SU-DHL-6 (cell line): Measurements from ENCODE around the gene EPS8.

ENCODE experiments used
- H2AFZ ChIP-seq: fragments of 200-600 bp; sonication (generic); 2 replicates; pipeline ENCODE4 v1.6.1; 2014; ENCODE audit warnings: low read depth, mild to moderate bottlenecking, moderate library complexity, mixed read lengths, antibody characterized with exemption, low read length; ENCODE audit not compliant: severe bottlenecking
- H3F3A ChIP-seq: fragments of 200-600 bp; shearing (Covaris generic); 2 replicates; pipeline ENCODE4 v1.6.0; 2016; ENCODE audit warnings: antibody characterized with exemption, mild to moderate bottlenecking; ENCODE audit not compliant: insufficient read depth
- H3K27ac ChIP-seq: fragments of 200-600 bp; sonication (generic); 2 replicates; pipeline ENCODE4 v1.5.1; 2016; ENCODE audit warnings: low read depth, mild to moderate bottlenecking, low read length, moderate library complexity, mixed read lengths
- H3K27me3 ChIP-seq: fragments of 200-600 bp; sonication (generic), shearing (Covaris generic); 2 replicates; pipeline ENCODE4 v1.6.0; 2014; ENCODE audit warnings: mild to moderate bottlenecking, low read length
- H3K36me3 ChIP-seq: fragments of 200-600 bp; sonication (generic); 2 replicates; pipeline ENCODE4 v1.6.1; 2014; ENCODE audit warnings: mild to moderate bottlenecking, low read length, mixed read lengths
- H3K4me2 ChIP-seq: fragments of 300-600, 200-600 bp; shearing (Covaris generic), sonication (generic); 2 replicates; pipeline ENCODE4 v1.6.0; 2014; ENCODE audit warnings: low read length, low read depth, mild to moderate bottlenecking; ENCODE audit not compliant: poor library complexity, severe bottlenecking
- H3K4me3 ChIP-seq: fragments of 200-600 bp; sonication (generic); 2 replicates; pipeline ENCODE4 v1.5.1; 2014; ENCODE audit warnings: antibody characterized with exemption, low read length, mild to moderate bottlenecking, mixed read lengths; ENCODE audit not compliant: insufficient read depth, poor library complexity, severe bottlenecking
- H3K79me2 ChIP-seq: fragments of 200-600 bp; sonication (generic); 2 replicates; pipeline ENCODE4 v1.6.1; 2014; ENCODE audit warnings: mild to moderate bottlenecking, low read length, moderate library complexity; ENCODE audit not compliant: insufficient read depth
- H3K9ac ChIP-seq: fragments of 200-600 bp; sonication (generic); 2 replicates; pipeline ENCODE4 v1.7.0; 2014; ENCODE audit warnings: mild to moderate bottlenecking, low read length
- H3K9me2 ChIP-seq: fragments of 200-600 bp; sonication (generic); replicated peaks from 2 replicates; pipeline ENCODE4 v1.6.1; 2014; ENCODE audit warnings: low read length; ENCODE audit not compliant: insufficient read depth
- H3K9me3 ChIP-seq: fragments of 200-600 bp; sonication (generic); 2 replicates; pipeline ENCODE4 v1.6.1; 2014; ENCODE audit warnings: low read length, mixed read lengths; ENCODE audit not compliant: insufficient read depth
- H4K20me1 ChIP-seq: fragments of 200-600 bp; sonication (generic); 2 replicates; pipeline ENCODE4 v1.6.1; 2014; ENCODE audit warnings: low read depth, mild to moderate bottlenecking, antibody characterized with exemption, low read length, moderate library complexity, mixed read lengths
- EZH2phosphoT487 ChIP-seq: fragments of 200-600 bp; sonication (generic), shearing (Covaris generic); conservative IDR thresholded peaks from 2 replicates; pipeline ENCODE4 v1.6.1; 2018; ENCODE audit warnings: mild to moderate bottlenecking, antibody characterized with exemption, low read length, moderate library complexity, mixed read lengths
- TF ChIP-seq, protein P1 (sequence below): fragments of 200-600 bp; sonication (generic); IDR thresholded peaks from one replicate; pipeline ENCODE4 v1.5.1; 2017; ENCODE audit warnings: antibody characterized with exemption, mild to moderate bottlenecking, low read length, moderate library complexity; ENCODE audit not compliant: insufficient read depth, poor library complexity, severe bottlenecking

EPS8 gene

DNA sequence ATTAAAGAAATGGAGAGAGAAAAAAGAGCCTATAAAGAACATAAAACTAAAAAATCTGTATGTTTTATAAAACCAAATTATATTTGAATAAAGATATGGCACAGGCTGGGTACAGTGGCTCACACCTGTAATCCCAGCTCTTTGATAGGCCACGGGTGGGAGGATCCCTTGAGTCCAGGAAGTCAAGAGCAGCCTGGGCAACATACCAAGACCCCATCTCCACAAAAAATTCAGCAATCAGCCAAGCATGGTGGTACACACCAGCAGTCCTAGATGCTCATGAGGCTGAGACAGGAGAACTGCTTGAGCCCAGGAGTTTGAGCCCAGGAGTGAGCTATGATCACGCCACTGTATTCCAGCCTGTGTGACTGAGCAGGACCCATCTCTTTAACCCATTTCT is 74.9 kb downstream of the EPS8 start:
- no peaks in the 10 kb centered on the region for H4K20me1 ChIP-seq
- H3F3A ChIP-seq = no peaks in the 10 kb centered on the region
- H3K36me3 ChIP-seq = no peaks in the 10 kb centered on the region
- no peak overlapping the region for H3K4me2 ChIP-seq
- H3K79me2 ChIP-seq = no peaks in the 10 kb centered on the region
- no peak overlapping the region for H3K4me3 ChIP-seq
- H3K27me3 ChIP-seq = no peaks in the 10 kb centered on the region
- H2AFZ ChIP-seq = no peak overlapping the region
- no peak overlapping the region for H3K9ac ChIP-seq
- no peaks in the 10 kb centered on the region for H3K9me3 ChIP-seq
- no peaks in the 10 kb centered on the region for H3K9me2 ChIP-seq
- no peak overlapping the region for H3K27ac ChIP-seq
- no peak for TF ChIP-seq EZH2phosphoT487
- TF ChIP-seq, protein P1, sequence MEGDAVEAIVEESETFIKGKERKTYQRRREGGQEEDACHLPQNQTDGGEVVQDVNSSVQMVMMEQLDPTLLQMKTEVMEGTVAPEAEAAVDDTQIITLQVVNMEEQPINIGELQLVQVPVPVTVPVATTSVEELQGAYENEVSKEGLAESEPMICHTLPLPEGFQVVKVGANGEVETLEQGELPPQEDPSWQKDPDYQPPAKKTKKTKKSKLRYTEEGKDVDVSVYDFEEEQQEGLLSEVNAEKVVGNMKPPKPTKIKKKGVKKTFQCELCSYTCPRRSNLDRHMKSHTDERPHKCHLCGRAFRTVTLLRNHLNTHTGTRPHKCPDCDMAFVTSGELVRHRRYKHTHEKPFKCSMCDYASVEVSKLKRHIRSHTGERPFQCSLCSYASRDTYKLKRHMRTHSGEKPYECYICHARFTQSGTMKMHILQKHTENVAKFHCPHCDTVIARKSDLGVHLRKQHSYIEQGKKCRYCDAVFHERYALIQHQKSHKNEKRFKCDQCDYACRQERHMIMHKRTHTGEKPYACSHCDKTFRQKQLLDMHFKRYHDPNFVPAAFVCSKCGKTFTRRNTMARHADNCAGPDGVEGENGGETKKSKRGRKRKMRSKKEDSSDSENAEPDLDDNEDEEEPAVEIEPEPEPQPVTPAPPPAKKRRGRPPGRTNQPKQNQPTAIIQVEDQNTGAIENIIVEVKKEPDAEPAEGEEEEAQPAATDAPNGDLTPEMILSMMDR = no peak

DNA sequence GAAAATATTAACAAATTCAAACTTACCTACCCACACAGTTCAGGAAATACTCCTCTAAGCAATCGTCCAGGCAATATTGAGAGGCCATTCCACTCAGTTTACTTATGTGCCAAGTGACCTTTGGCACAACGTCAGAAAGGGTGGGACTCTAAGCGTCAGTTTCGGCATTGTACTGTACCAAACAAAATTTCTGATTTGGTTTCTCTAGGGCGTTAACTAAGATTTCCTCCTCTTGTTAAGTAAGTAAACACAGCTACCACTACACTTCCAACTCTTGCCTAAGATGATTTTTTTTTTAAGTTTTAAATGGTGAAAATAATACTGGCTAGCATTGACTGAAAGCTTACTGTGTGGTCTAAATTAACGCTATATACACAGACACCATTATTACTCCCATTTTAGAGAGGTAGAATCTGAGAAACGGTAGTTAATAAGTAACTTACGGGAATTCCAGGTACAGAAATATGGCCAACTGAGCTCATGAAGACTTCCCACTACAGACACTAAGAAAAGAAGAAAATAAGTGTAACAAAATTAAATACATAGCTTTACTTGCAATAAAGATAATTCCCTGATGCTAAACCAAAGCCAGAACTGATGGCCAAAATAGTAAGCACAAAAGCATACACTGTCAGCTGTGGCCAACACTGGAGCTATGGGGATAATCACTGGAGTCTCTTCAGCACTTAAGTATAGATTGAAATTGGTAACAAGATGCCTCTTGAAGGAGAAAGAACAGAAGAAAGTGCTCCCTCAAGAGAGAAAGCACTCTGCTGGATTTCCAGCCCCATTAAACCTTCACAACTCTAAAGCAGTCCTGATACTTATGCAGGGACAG is 76.1 kb downstream of the EPS8 start:
- no peak overlapping the region for H3K4me2 ChIP-seq

DNA sequence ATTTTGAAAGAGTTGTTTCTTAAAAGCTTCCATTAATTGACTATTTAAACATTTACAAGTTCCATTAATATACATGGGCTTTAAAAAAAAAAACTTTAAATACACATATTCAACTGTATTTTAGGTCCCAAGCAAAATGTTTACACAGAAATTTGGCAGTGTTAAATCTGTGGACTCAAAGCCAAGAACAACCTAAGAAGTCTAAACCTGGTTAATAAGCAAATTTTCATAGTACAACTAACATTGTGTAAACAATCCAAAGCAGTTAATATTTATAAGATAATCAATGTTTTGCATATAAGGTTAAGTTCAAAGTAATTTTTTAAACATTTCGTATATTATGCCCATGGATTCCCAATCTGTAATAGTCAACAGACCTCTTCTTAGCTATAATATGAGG is 77.0 kb downstream of the EPS8 start:
- no peak overlapping the region for H3K4me3 ChIP-seq
- H3K9ac ChIP-seq = no peak overlapping the region
- H4K20me1 ChIP-seq = no peaks in the 10 kb centered on the region
- no peak overlapping the region for H2AFZ ChIP-seq
- H3K27me3 ChIP-seq = no peaks in the 10 kb centered on the region
- H3K9me2 ChIP-seq = no peaks in the 10 kb centered on the region
- H3K79me2 ChIP-seq = no peaks in the 10 kb centered on the region
- no peak overlapping the region for H3K27ac ChIP-seq
- H3K4me2 ChIP-seq = no peak overlapping the region
- TF ChIP-seq EZH2phosphoT487 = no peak
- TF ChIP-seq, protein P1 = no peak
- no peaks in the 10 kb centered on the region for H3K9me3 ChIP-seq
- H3K36me3 ChIP-seq = no peaks in the 10 kb centered on the region
- H3F3A ChIP-seq = no peaks in the 10 kb centered on the region

More for the DNA sequence above, 76.1 kb downstream of the EPS8 start:
- TF ChIP-seq EZH2phosphoT487 = no peak
- TF ChIP-seq, protein P1 = no peak
- H3K36me3 ChIP-seq = no peaks in the 10 kb centered on the region
- no peaks in the 10 kb centered on the region for H4K20me1 ChIP-seq
- no peaks in the 10 kb centered on the region for H3K79me2 ChIP-seq
- no peaks in the 10 kb centered on the region for H3K9me2 ChIP-seq
- H3K4me3 ChIP-seq = no peak overlapping the region
- no peaks in the 10 kb centered on the region for H3K27me3 ChIP-seq
- H3K9ac ChIP-seq = no peak overlapping the region
- no peaks in the 10 kb centered on the region for H3F3A ChIP-seq
- no peak overlapping the region for H3K27ac ChIP-seq
- no peak overlapping the region for H2AFZ ChIP-seq
- H3K9me3 ChIP-seq = no peaks in the 10 kb centered on the region
